ENCODE results near the gene ADGRA3.

Gene ADGRA3

DNA sequence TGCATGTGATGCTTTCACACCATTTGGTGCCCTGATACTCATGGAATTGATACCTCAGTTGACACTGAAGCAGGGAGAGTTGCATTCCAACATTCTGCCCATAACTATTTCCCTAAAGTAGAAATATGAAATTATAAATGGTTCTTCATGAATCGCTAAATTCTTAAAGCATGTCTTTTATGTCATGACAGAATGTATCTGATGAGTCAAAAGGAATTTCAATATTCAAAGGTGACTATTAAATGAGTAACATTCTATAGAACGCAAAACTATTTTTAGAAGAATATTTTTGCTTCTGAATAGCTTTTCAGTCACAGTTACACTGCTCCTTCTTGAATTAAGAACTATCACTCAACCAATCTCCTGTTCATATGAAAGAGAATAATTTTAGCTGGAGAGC lies 152.8 kb downstream of the ADGRA3 start:
- DNase-seq: peak; percentile 45

DNA sequence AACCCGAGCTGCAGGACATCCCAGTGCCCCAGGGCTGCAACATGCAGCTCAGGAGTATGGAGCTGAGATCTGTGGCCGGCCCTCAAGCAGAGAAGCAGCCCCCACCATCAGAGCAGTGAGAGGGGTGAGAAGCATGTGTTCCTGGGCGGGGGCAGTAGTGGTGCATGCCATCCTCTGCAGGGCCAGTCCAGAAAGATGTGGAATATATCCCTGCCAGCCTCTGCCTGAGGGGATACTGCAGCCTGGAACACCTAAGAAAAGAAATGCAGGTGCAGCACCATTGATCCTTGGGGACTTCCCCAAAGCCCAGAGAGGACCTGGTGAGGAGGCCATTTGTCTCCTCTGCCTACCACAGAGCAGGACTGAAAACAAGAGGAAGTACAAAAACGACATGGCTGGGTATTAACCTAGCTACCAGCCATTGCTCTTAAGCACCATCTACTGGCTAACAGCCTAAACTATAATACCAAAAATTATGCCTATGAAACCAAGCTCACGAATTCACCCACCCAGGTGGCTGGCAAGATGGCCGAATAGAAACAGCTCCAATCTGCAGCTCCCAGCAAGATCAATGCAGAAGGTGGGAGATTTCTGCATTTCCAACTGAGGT lies 158.8 kb downstream of the ADGRA3 start:
- DNase-seq: peak; percentile 19

DNA sequence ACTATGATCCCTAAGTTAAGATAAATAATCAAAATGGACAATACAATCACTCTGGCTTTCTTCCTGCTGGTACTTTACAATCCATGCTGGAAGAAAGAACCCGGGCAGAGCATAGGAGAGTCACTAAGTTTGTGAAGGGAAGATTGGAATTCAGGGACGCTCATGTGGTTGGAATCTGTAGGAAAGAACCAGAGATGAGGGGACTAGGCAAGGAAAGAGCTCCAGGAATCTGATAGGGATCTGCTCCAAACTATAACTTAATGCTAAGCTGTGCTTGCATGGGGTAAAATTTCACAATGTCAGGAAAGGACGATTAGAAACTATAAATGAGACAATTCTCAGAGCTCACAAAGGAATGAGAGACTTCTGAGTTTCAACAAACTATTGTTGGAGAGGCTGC lies 167.5 kb downstream of the ADGRA3 start:
- peak; percentile 65 for DNase-seq

DNA sequence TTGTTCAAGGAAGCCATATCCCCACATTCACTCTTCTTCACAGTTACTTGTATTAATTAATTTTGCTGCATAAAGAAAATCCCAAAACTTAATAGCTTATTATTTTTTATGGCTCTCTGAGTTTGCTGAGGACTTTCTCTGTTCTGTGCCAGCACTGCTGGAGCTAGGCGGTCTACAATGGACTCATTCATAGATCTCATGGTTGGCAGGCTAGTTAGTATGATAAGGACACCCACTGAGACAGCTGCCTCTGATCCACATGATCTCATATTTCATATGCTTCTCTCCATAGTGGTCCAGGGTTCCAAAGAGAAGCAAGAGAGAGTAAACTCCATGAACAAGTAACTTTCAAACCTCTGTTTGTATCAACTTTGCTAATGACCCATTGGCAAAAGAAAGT lies 170.2 kb downstream of the ADGRA3 start:
- no peak for DNase-seq

DNA sequence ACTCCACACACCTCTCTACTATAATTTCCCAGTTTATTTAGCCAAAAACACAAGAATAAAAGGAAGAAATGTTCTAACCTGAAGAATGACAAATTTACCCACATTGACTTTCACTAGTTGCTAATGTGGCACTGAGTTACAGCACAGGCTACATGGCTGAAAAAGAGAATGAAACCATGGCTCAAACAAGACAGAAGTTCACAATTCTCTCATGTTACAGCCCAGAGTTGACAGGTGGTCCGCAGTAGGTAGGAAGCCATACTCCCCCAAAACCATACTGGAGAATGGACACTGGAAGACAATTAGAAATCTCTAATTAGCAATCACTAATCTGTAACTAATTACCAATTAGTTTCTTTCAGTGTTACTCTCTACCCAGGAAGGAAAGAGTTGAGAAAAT lies 170.8 kb downstream of the ADGRA3 start:
- no peak for DNase-seq

DNA sequence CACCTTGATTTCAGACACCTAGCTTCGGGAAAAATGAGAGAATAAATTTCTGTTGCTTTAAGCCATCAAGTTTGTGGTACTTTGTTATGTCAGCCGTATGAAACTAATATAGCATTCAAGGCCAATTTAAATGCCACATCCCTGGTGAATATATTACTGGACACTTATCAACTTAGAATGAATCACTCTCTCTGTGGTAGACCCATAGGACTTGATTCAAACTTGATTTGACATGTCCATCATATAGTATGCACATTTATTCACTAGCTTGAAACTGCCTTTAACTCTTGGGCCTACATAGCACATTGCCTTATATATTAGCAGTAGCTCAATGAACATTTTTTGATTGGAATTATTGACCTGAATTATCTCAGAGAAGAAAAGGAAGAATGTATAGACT lies 172.3 kb downstream of the ADGRA3 start:
- DNase-seq: no peak

DNA sequence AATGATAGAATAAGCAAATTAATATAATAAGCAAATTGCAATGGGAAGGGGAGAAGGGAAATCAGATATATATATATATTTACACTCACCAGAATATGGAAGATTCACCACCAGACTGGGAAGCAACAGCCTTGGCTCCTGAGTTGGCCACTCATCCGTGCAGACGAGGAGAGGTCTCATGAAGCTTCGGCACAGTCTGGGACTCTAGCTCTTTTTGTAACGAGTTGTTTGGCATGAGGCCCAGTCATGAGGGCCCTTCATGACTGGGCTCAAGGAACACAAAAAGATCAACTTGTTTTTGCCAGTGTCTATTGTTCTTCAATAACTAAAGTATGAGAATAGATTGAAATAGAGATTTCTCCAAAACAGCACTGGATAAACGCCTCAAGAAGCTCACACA lies 176.4 kb downstream of the ADGRA3 start:
- DNase-seq: no peak

DNA sequence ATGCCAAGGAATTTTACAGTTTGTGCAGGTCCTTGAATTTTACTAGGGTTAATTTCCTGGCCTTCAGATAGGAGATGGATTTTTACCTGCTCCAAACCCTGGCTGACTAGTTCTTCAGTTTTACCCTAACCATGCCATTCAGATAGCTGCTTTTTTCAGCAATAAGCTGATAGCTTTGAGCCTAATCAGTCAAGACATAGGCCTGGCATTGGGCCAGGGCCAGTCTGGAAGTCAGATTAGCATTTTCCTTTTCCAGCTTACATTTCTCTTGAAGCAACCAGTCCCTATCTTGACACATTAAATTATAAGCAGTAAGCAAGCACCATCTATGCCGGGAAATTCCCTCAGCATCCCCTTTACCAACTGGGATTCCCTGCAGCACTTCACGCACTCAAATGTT lies 177.1 kb downstream of the ADGRA3 start:
- no peak for DNase-seq

Data from fibroblast of skin of scalp (primary cell).